Activated T-helper 17 cell treated with anti-CD3 and anti-CD28 coated beads, Interleukin-2, amount 50 U/mL, for 72 hours (primary cell): ENCODE measurements around the gene TENM3. TPM values are rescaled to one million over a fixed set of nuclear protein-coding genes. Genes with fewer than 3 reads are reported as not detected.

ENCODE experiments used
- ATAC-seq: fragments of 150-1000 bp; cut with Tn5 transposase; replicated peaks from 2 replicates; pipeline ENCODE4 v1.10.0; 2021; ENCODE audit warnings: mild to moderate bottlenecking, moderate library complexity
- H3K27ac Mint-ChIP-seq: one replicate; pipeline ENCODE4 v1.8.0; 2022; ENCODE audit warnings: mixed read lengths
- H3K27me3 Mint-ChIP-seq: one replicate; pipeline ENCODE4 v1.8.0; 2022; ENCODE audit warnings: mixed read lengths
- H3K36me3 Mint-ChIP-seq: one replicate; pipeline ENCODE4 v1.8.0; 2022; ENCODE audit warnings: low read depth, mild to moderate bottlenecking, mixed read lengths
- H3K4me1 Mint-ChIP-seq: one replicate; pipeline ENCODE4 v1.8.0; 2022; ENCODE audit warnings: mixed read lengths
- H3K4me3 Mint-ChIP-seq: one replicate; pipeline ENCODE4 v1.8.0; 2022; ENCODE audit warnings: mild to moderate bottlenecking, mixed read lengths
- H3K9me3 Mint-ChIP-seq: one replicate; pipeline ENCODE4 v1.8.0; 2022; ENCODE audit warnings: mixed read lengths
- total RNA-seq, 2 donors: library from RNA; stranded (reverse); gene quantifications; one replicate each; pipeline ENCODE4 v1.2.3, GENCODE V29; 2022

TENM3 gene
- total RNA-seq, 2 donors from 2014 or later, result not detected

GRCh38 chr4:182255441-182256190 is 12.4 kb downstream of the TENM3 start:
- Mint-ChIP-seq H3K4me1 (no peaks in the 10 kb centered on the region), H3K27me3 (no peaks in the 10 kb centered on the region), H3K27ac (no peak overlapping the region), H3K36me3 (no peaks in the 10 kb centered on the region), H3K4me3 (no peak overlapping the region), H3K9me3 (no peaks in the 10 kb centered on the region)
- ATAC-seq, result no peak

- Mint-ChIP-seq H3K9me3 (no peaks in the 10 kb centered on the region), H3K27me3 (no peaks in the 10 kb centered on the region), H3K36me3 (no peaks in the 10 kb centered on the region), H3K27ac (no peak overlapping the region), H3K4me1 (no peaks in the 10 kb centered on the region), H3K4me3 (no peak overlapping the region)
- ATAC-seq, result no peak
Measured at GRCh38 chr4:182257016-182257415, 13.8 kb downstream of the TENM3 start.

- Mint-ChIP-seq H3K27me3 (no peaks in the 10 kb centered on the region), H3K36me3 (no peaks in the 10 kb centered on the region), H3K27ac (no peak overlapping the region), H3K4me1 (no peaks in the 10 kb centered on the region), H3K9me3 (no peaks in the 10 kb centered on the region), H3K4me3 (no peak overlapping the region)
- no peak for ATAC-seq
Measured at GRCh38 chr4:182257503-182257902, 14.3 kb downstream of the TENM3 start.

- Mint-ChIP-seq H3K27ac (no peak overlapping the region), H3K4me3 (no peak overlapping the region), H3K9me3 (no peaks in the 10 kb centered on the region), H3K36me3 (no peaks in the 10 kb centered on the region), H3K27me3 (no peaks in the 10 kb centered on the region), H3K4me1 (no peaks in the 10 kb centered on the region)
- no peak for ATAC-seq
Measured at GRCh38 chr4:182258441-182259000, 15.3 kb downstream of the TENM3 start.

GRCh38 chr4:182261651-182262223 is 18.5 kb downstream of the TENM3 start:
- ATAC-seq, result no peak
- no peaks in the 10 kb centered on the region for H3K36me3 Mint-ChIP-seq
- no peak overlapping the region for H3K27ac Mint-ChIP-seq
- H3K9me3 Mint-ChIP-seq, result no peaks in the 10 kb centered on the region
- H3K4me1 Mint-ChIP-seq, result no peaks in the 10 kb centered on the region
- H3K4me3 Mint-ChIP-seq, result no peak overlapping the region
- no peaks in the 10 kb centered on the region for H3K27me3 Mint-ChIP-seq

GRCh38 chr4:182263562-182263961 is 20.4 kb downstream of the TENM3 start:
- no peak overlapping the region for H3K27ac Mint-ChIP-seq
- no peak for ATAC-seq
- H3K4me1 Mint-ChIP-seq, result no peaks in the 10 kb centered on the region
- H3K27me3 Mint-ChIP-seq, result no peaks in the 10 kb centered on the region
- no peaks in the 10 kb centered on the region for H3K9me3 Mint-ChIP-seq
- no peaks in the 10 kb centered on the region for H3K36me3 Mint-ChIP-seq
- H3K4me3 Mint-ChIP-seq, result no peak overlapping the region

GRCh38 chr4:182264139-182264752 is 21.0 kb downstream of the TENM3 start:
- Mint-ChIP-seq H3K4me1 (no peaks in the 10 kb centered on the region), H3K36me3 (no peaks in the 10 kb centered on the region), H3K9me3 (no peaks in the 10 kb centered on the region), H3K27me3 (no peaks in the 10 kb centered on the region), H3K27ac (no peak overlapping the region), H3K4me3 (no peak overlapping the region)
- ATAC-seq, result no peak

GRCh38 chr4:182265881-182266280 is 22.7 kb downstream of the TENM3 start:
- Mint-ChIP-seq H3K27me3 (no peaks in the 10 kb centered on the region), H3K36me3 (no peaks in the 10 kb centered on the region), H3K27ac (no peak overlapping the region), H3K9me3 (no peaks in the 10 kb centered on the region), H3K4me1 (no peaks in the 10 kb centered on the region), H3K4me3 (no peak overlapping the region)
- ATAC-seq, result no peak

GRCh38 chr4:182267048-182267447 is 23.8 kb downstream of the TENM3 start:
- H3K27ac Mint-ChIP-seq, result no peak overlapping the region
- no peaks in the 10 kb centered on the region for H3K9me3 Mint-ChIP-seq
- H3K36me3 Mint-ChIP-seq, result no peaks in the 10 kb centered on the region
- no peaks in the 10 kb centered on the region for H3K27me3 Mint-ChIP-seq
- H3K4me3 Mint-ChIP-seq, result no peak overlapping the region
- no peak for ATAC-seq
- no peaks in the 10 kb centered on the region for H3K4me1 Mint-ChIP-seq

GRCh38 chr4:182268966-182269365 is 25.8 kb downstream of the TENM3 start:
- H3K27me3 Mint-ChIP-seq, result peaks cover 3% of the 10 kb centered on the region
- H3K4me1 Mint-ChIP-seq, result no peaks in the 10 kb centered on the region
- no peaks in the 10 kb centered on the region for H3K36me3 Mint-ChIP-seq
- no peak overlapping the region for H3K4me3 Mint-ChIP-seq
- no peak overlapping the region for H3K27ac Mint-ChIP-seq
- no peak for ATAC-seq
- H3K9me3 Mint-ChIP-seq, result peaks cover 5% of the 10 kb centered on the region

GRCh38 chr4:182271731-182272130 is 28.5 kb downstream of the TENM3 start:
- Mint-ChIP-seq H3K36me3 (no peaks in the 10 kb centered on the region), H3K4me1 (no peaks in the 10 kb centered on the region), H3K27ac (no peak overlapping the region), H3K4me3 (no peak overlapping the region), H3K9me3 (peaks cover 5% of the 10 kb centered on the region), H3K27me3 (peaks cover 3% of the 10 kb centered on the region)
- ATAC-seq, result no peak

GRCh38 chr4:182272151-182272550 is 28.9 kb downstream of the TENM3 start:
- Mint-ChIP-seq H3K27ac (no peak overlapping the region), H3K27me3 (peaks cover 6% of the 10 kb centered on the region), H3K4me3 (no peak overlapping the region), H3K36me3 (no peaks in the 10 kb centered on the region), H3K9me3 (peaks cover 5% of the 10 kb centered on the region), H3K4me1 (no peaks in the 10 kb centered on the region)
- ATAC-seq, result no peak

- Mint-ChIP-seq H3K36me3 (no peaks in the 10 kb centered on the region), H3K9me3 (peaks cover 5% of the 10 kb centered on the region), H3K27me3 (peaks cover 6% of the 10 kb centered on the region), H3K4me3 (no peak overlapping the region), H3K27ac (no peak overlapping the region), H3K4me1 (no peaks in the 10 kb centered on the region)
- no peak for ATAC-seq
Measured at GRCh38 chr4:182273191-182273935, 30.2 kb downstream of the TENM3 start.

GRCh38 chr4:182276210-182277109 is 33.3 kb downstream of the TENM3 start:
- Mint-ChIP-seq H3K4me1 (no peaks in the 10 kb centered on the region), H3K36me3 (no peaks in the 10 kb centered on the region), H3K27me3 (peaks cover 6% of the 10 kb centered on the region), H3K9me3 (peaks cover 5% of the 10 kb centered on the region), H3K27ac (no peak overlapping the region), H3K4me3 (no peak overlapping the region)
- no peak for ATAC-seq
